Measurements from ENCODE around the gene ALS2CL. TPM values are rescaled to one million over a fixed set of nuclear protein-coding genes. Genes with fewer than 3 reads are reported as not detected.
A peak's percentile ranks its signal among the peaks of the same experiment; 100 is the strongest.
"Not testable (repeated sequence)": the region's sequence is repeated elsewhere in the genome, so short reads cannot be mapped to it uniquely, and the experiment has no call there.

Gene ALS2CL
- total RNA-seq, 1 donor from 2014 or later, result 0.71 TPM

- H3K27me3 Mint-ChIP-seq (ENCODE audit: low read depth), result peaks cover 19% of the 10 kb centered on the region
- no peak overlapping the region for H3K27ac Mint-ChIP-seq
- H3K36me3 Mint-ChIP-seq (ENCODE audit: low read depth), result no peaks in the 10 kb centered on the region
- no peaks in the 10 kb centered on the region for H3K9me3 Mint-ChIP-seq
- H3K4me1 Mint-ChIP-seq (ENCODE audit: low read depth), result peaks cover 1% of the 10 kb centered on the region
- DNase-seq (ENCODE audit: low spot score), result peak; percentile 56
- H3K4me3 Mint-ChIP-seq (ENCODE audit: low read depth), result no peak overlapping the region
- intact Hi-C loops (cut with micrococcal nuclease), result loop anchor here (1.0 to 5.0 kb wide), 3 partner anchors 190 to 617 kb away; no protein-coding TSS in a partner anchor
Observed at GRCh38 chr3:46705022-46705530, 11.6 kb upstream of the ALS2CL start.

GRCh38 chr3:46704346-46704745 lies 10.9 kb upstream of the ALS2CL start:
- intact Hi-C loops (cut with micrococcal nuclease); DNase-seq (ENCODE audit: low spot score): not testable (repeated sequence)
- peaks cover 23% of the 10 kb centered on the region for H3K27me3 Mint-ChIP-seq (ENCODE audit: low read depth)

DNA sequence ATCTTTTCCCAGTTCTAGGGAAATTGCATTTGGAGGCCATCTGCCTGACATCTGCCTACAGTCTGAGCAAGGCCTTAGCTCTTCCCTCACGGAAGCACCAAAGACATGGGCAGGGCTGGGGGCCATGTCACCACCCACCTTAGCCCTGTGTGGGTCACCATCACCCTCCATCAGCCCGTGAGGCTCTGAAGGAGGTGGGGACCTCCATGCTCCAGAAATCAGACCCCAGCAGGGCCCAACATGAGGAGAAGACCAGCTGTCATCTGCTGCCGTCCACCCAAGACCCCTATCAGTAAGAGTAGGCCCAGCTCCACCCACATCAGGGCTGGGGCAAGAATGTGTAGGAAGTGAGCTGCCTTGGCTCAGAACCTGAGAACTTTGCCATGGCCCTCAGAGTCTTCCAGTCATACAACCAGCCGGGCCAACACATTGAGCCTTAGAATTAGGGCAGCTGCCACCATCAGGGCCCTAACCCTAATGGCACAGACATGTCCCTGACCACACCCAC lies 9.6 kb upstream of the ALS2CL start:
- DNase-seq (ENCODE audit: low spot score), result no peak
- H3K27me3 Mint-ChIP-seq (ENCODE audit: low read depth), result peaks cover 25% of the 10 kb centered on the region
- H3K4me3 Mint-ChIP-seq (ENCODE audit: low read depth), result no peak overlapping the region
- peaks cover 1% of the 10 kb centered on the region for H3K4me1 Mint-ChIP-seq (ENCODE audit: low read depth)
- no peak overlapping the region for H3K27ac Mint-ChIP-seq
- intact Hi-C loops (cut with micrococcal nuclease), result no loop called here
- no peaks in the 10 kb centered on the region for H3K36me3 Mint-ChIP-seq (ENCODE audit: low read depth)
- H3K9me3 Mint-ChIP-seq, result no peaks in the 10 kb centered on the region

More at GRCh38 chr3:46704346-46704745, 10.9 kb upstream of the ALS2CL start:
- H3K4me1 Mint-ChIP-seq (ENCODE audit: low read depth); H3K4me3 Mint-ChIP-seq (ENCODE audit: low read depth); H3K27ac Mint-ChIP-seq; H3K36me3 Mint-ChIP-seq (ENCODE audit: low read depth); H3K9me3 Mint-ChIP-seq: not testable (repeated sequence)

DNA sequence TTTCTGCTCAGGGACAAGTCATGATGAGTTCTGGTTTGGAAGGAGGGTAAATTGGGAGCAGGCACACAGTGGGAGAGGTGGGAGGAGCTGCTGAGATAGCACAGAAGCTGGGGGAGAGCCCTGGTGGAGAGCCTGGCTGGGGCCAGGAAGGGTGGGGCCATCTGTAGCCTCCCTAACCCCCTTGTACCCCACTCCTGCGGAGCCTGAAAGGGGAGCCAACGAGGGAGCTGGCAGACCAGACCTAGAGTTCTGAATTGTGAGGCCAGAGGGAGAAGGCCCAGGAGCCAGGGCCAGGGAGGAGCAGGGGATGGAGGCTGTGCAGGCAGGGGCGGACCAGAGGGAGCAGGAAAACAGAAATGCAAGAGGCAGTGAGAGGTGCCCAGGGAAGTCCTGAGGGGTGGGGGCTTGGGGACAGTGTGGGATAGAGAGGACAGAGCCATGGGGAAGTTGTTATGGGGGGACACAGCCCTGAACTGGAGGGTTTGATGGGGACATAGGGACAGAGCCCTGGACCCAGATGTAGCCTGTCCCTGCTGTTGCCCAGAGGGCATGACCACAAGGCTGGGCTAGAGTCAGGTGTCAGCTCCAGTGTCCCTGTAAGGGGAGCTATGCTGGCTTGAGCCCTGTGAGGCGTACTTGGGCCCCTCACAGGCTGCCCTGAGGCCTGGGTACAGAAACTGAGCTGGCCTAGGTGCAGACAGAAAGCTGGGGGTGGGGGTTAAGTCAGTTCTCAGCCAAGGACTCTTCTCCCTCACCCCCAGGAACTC lies 8.9 kb upstream of the ALS2CL start:
- DNase-seq (ENCODE audit: low spot score), result no peak
- intact Hi-C loops (cut with micrococcal nuclease), result no loop called here
- Mint-ChIP-seq H3K27ac (no peak overlapping the region), H3K4me1 (ENCODE audit: low read depth) (peaks cover 1% of the 10 kb centered on the region), H3K27me3 (ENCODE audit: low read depth) (peaks cover 27% of the 10 kb centered on the region), H3K36me3 (ENCODE audit: low read depth) (no peaks in the 10 kb centered on the region), H3K9me3 (no peaks in the 10 kb centered on the region), H3K4me3 (ENCODE audit: low read depth) (no peak overlapping the region)

GRCh38 chr3:46701181-46701939 lies 7.9 kb upstream of the ALS2CL start, which contains the start of gene TMIE:
TSS of gene TMIE (plus strand) at chr3:46701392. CDS start at chr3:46701488, 96 bp downstream.
- Mint-ChIP-seq H3K4me1 (ENCODE audit: low read depth) (peaks cover 1% of the 10 kb centered on the region), H3K27me3 (ENCODE audit: low read depth) (peaks cover 27% of the 10 kb centered on the region), H3K9me3 (no peaks in the 10 kb centered on the region), H3K36me3 (ENCODE audit: low read depth) (no peaks in the 10 kb centered on the region), H3K4me3 (ENCODE audit: low read depth) (no peak within 1 kb of the TSS), H3K27ac (no peak within 1 kb of the TSS)
- no peak for DNase-seq (ENCODE audit: low spot score)
- intact Hi-C loops (cut with micrococcal nuclease), result no loop called here

DNA sequence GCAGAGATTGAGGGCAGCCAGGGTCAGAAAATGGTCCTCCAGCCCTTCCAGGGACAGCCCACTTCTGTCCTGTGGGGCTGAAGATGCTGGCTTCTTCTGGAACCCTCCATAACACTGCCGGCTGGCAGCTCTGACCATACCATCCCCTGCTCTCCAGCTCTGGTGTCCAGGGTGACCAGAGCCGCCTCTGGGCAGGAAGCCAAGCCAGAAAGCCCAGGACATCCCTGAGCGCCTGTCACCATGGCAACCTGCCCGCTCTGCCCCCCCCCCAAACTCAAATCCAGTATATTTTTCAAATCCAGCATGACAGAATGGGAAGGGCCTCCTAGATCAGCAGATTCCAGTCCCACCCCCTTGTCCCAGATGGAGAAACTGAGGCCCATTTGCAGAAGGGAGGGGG lies 7.3 kb upstream of the ALS2CL start:
- H3K27ac Mint-ChIP-seq, result no peak overlapping the region
- H3K27me3 Mint-ChIP-seq (ENCODE audit: low read depth), result peaks cover 27% of the 10 kb centered on the region
- no peaks in the 10 kb centered on the region for H3K36me3 Mint-ChIP-seq (ENCODE audit: low read depth)
- DNase-seq (ENCODE audit: low spot score), result no peak
- no peaks in the 10 kb centered on the region for H3K9me3 Mint-ChIP-seq
- H3K4me3 Mint-ChIP-seq (ENCODE audit: low read depth), result no peak overlapping the region
- intact Hi-C loops (cut with micrococcal nuclease), result no loop called here
- H3K4me1 Mint-ChIP-seq (ENCODE audit: low read depth), result peaks cover 5% of the 10 kb centered on the region

DNA sequence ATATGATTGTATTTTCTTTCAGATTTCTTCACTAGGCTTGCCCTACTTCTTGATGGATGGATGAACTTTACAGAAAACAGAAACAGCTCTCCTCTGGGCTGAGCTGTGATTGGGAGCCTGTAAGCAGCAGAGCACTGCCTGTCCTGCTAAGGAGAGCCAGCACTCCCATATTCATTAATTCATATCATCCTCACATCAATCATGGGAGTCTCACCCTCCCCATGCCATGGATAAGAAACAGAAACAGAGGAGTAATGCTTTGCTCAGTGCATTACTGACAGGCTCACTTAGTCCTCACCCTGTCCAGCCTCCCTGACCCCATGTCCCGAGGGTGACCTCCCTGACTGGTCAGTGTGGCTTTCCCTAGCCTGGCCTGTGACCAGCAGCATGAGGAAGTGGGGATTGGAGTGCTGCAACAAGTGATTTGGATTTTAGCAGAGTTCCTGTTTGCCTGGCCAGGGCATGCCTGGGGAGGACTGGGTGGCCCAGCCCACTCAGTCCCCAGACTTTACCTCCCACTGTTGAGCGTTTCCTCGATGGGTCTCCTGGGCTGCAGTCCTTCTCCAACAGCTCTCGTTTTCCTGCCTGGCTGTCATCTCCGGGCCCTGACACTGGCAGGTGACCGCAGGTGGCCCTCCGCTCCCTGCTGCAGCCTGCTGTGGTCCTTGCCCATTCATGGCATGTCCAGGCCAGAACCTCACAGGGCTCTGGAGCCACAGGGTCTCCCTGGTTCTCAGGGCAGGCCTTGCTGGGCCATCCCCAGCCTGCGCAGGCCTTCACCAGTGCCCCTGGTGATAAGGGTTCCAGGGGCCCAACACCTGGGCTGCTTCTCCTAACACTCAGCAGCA lies 6.4 kb upstream of the ALS2CL start:
- H3K9me3 Mint-ChIP-seq, result no peaks in the 10 kb centered on the region

DNA sequence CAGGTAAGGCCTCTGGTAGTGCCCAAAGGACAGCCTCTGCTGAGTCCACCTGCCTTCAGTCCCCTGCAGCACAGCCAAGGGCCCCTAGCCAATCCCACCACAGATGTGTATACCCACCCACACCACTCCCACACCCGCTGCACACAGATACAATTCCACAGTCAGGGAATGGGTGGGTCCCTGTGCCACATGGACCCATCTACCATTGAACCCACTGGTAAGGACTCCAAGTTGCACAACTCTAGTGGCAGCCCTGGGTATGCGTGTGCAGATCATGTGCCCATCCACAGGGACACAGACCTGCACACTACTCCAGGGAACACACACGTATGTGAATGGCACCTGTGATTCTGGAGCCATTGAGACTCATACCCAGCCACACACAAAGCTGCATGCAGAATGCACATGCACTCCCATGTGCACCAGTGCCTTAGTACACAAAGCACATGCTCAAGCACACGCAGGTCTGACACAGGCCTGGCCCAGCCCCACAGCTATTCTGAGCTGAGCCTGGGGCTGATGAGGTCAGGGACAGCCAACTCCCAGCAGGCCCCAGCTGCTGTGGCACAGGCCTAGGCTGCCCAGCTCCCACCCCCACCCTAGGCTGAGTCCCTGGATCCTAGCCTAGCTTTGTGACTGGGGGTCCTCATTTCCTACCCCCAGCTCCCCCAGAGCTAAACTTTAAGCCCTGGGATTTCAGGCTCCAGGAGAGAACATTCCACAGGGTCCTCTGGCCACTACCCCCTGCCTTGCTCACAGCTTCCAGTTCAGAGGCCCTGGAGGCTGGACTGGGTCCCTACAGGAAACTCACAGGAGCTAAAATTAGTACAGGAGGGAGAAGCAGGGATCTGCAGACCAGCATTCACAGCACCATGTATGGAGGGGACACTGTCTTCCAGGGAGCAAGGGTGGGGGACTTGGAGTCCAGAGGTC lies 2.7 kb upstream of the ALS2CL start:
- no peak overlapping the region for H3K27ac Mint-ChIP-seq
- H3K36me3 Mint-ChIP-seq (ENCODE audit: low read depth), result no peaks in the 10 kb centered on the region
- no peak for DNase-seq (ENCODE audit: low spot score)
- H3K9me3 Mint-ChIP-seq, result no peaks in the 10 kb centered on the region
- peaks cover 22% of the 10 kb centered on the region for H3K4me1 Mint-ChIP-seq (ENCODE audit: low read depth)
- intact Hi-C loops (cut with micrococcal nuclease), result no loop called here
- peaks cover 31% of the 10 kb centered on the region for H3K27me3 Mint-ChIP-seq (ENCODE audit: low read depth)
- no peak overlapping the region for H3K4me3 Mint-ChIP-seq (ENCODE audit: low read depth)

More for the DNA sequence above, 6.4 kb upstream of the ALS2CL start:
- DNase-seq (ENCODE audit: low spot score), result no peak
- Mint-ChIP-seq H3K27me3 (ENCODE audit: low read depth) (peaks cover 27% of the 10 kb centered on the region), H3K4me1 (ENCODE audit: low read depth) (peaks cover 13% of the 10 kb centered on the region), H3K4me3 (ENCODE audit: low read depth) (no peak overlapping the region), H3K27ac (no peak overlapping the region), H3K36me3 (ENCODE audit: low read depth) (no peaks in the 10 kb centered on the region)
- intact Hi-C loops (cut with micrococcal nuclease), result no loop called here

DNA sequence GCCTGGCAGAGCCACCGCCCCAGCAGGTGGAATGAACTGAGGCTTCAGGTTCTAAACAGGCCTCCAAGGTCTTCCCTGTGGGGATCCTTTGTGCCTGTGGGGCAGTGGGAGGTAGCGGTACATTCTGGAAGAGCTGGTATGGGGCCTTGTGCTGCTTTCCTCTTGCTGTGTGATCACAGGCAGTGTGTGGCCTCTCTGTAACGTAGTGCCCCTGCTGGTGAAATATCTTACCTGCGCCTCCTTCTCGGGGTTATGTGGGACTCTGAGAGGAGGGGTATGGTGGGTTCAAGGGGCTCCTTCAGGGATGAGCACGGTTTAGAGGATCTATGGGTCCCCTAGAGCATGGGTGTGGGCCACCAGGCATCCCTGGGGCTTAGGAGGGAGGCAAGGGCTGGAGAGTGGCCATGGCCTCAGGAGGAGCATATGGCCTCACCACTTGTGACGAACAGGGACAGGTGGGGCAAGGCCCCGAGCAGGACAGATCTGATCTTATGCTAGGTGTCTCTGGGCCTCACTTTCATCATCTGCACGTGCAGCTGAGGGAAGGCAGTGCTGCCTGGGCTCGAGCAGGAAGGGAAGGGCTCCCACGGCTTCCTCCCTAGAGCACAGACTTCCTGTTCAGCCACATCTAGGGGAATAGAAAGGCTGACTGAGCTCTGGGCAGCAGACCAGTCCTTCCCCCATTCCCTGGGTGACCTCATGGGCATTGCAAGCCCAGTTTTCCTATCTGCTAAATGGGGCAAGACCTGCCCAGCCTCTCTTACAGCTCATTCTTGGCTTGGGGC lies 1.9 kb upstream of the ALS2CL start:
- H3K4me1 Mint-ChIP-seq (ENCODE audit: low read depth), result peaks cover 24% of the 10 kb centered on the region
- no peaks in the 10 kb centered on the region for H3K36me3 Mint-ChIP-seq (ENCODE audit: low read depth)
- no peaks in the 10 kb centered on the region for H3K9me3 Mint-ChIP-seq
- peaks cover 28% of the 10 kb centered on the region for H3K27me3 Mint-ChIP-seq (ENCODE audit: low read depth)
- H3K4me3 Mint-ChIP-seq (ENCODE audit: low read depth), result no peak overlapping the region
- intact Hi-C loops (cut with micrococcal nuclease), result no loop called here
- DNase-seq (ENCODE audit: low spot score), result peak; percentile 21
- H3K27ac Mint-ChIP-seq, result peak overlapping the region; percentile 42

GRCh38 chr3:46694520-46694919 lies 1.0 kb upstream of the ALS2CL start:
- peaks cover 23% of the 10 kb centered on the region for H3K27me3 Mint-ChIP-seq (ENCODE audit: low read depth)
- H3K4me3 Mint-ChIP-seq (ENCODE audit: low read depth), result no peak overlapping the region
- no peak for DNase-seq (ENCODE audit: low spot score)
- no peaks in the 10 kb centered on the region for H3K9me3 Mint-ChIP-seq
- H3K36me3 Mint-ChIP-seq (ENCODE audit: low read depth), result no peaks in the 10 kb centered on the region
- intact Hi-C loops (cut with micrococcal nuclease), result no loop called here
- H3K4me1 Mint-ChIP-seq (ENCODE audit: low read depth), result peaks cover 24% of the 10 kb centered on the region
- no peak overlapping the region for H3K27ac Mint-ChIP-seq

DNA sequence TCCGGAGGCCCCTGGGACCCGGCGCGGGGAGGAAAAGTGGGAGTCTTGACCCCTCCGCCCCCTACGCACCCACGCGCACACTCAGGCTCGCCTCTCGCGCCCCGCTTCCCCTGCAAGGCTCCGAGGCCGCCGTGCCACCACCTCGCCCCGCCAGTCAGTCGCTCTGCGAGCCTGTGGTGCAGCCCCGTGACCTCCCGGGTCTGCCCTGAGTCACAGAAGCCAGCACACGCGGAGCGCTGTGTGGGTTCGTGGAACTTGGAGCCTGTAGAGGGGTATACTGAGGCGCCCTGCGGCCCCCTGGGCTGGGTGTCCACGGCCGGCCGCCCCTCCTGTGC lies 380 bp upstream of the ALS2CL start:
- no peak for DNase-seq (ENCODE audit: low spot score)
- Mint-ChIP-seq H3K36me3 (ENCODE audit: low read depth) (no peaks in the 10 kb centered on the region), H3K4me1 (ENCODE audit: low read depth) (peaks cover 24% of the 10 kb centered on the region), H3K27ac (no peak overlapping the region), H3K27me3 (ENCODE audit: low read depth) (peaks cover 19% of the 10 kb centered on the region), H3K9me3 (no peaks in the 10 kb centered on the region), H3K4me3 (ENCODE audit: low read depth) (peak overlapping the region; percentile 21)
- intact Hi-C loops (cut with micrococcal nuclease), result no loop called here

Measured in activated T-helper 2 cell treated with anti-CD3 and anti-CD28 coated beads, Interferon-gamma antibody, Interleukin-2, Interleukin-4, amounts not matched to agents 10 μg/mL and 5 μg/mL and 100 μg/mL, durations not matched to agents 14 hours and 24 hours and 36 hours (primary cell).